Mucosa of gallbladder (tissue), 1 donor: ENCODE results near the gene ANKRD18B. TPM values are rescaled to one million over a fixed set of nuclear protein-coding genes. Genes with fewer than 3 reads are reported as not detected.
"Not testable (repeated sequence)": the region's sequence is repeated elsewhere in the genome, so short reads cannot be mapped to it uniquely, and the experiment has no call there.

Experiments
- DNase-seq: peaks from one replicate; pipeline ENCODE4 v3.0.0-alpha.2; 2020; ENCODE audit warnings: low spot score
- total RNA-seq: library from RNA; stranded (reverse); gene quantifications from one replicate; pipeline ENCODE4 v1.2.1, GENCODE V29; 2021
- donor health status: DM: no; HTN: no; CAD: no.

The ANKRD18B gene
- 2.1 TPM for total RNA-seq

GRCh38 chr9:33523397-33524305 lies at the start of gene ANKRD18B:
ANKRD18B (plus strand) TSS chr9:33524251; CDS start chr9:33524490, 239 bp downstream.
- DNase-seq: peak; percentile 38

GRCh38 chr9:33475357-33475756 lies 48.7 kb upstream of the ANKRD18B start:
- DNase-seq: no peak

- DNase-seq: no peak
Observed at GRCh38 chr9:33476503-33476902, 47.5 kb upstream of the ANKRD18B start.

GRCh38 chr9:33480106-33480505 lies 43.9 kb upstream of the ANKRD18B start:
- no peak for DNase-seq

- DNase-seq: no peak
Observed at GRCh38 chr9:33480976-33481375, 43.1 kb upstream of the ANKRD18B start.

GRCh38 chr9:33485312-33485711 lies 38.7 kb upstream of the ANKRD18B start:
- not testable (repeated sequence) for DNase-seq

GRCh38 chr9:33489066-33489465 lies 35.0 kb upstream of the ANKRD18B start:
- DNase-seq: no peak

GRCh38 chr9:33493819-33494218 lies 30.2 kb upstream of the ANKRD18B start:
- DNase-seq: not testable (repeated sequence)

GRCh38 chr9:33498387-33498786 lies 25.7 kb upstream of the ANKRD18B start:
- no peak for DNase-seq

GRCh38 chr9:33506626-33507370 lies 17.3 kb upstream of the ANKRD18B start:
- DNase-seq: no peak

- DNase-seq: peak; percentile 24
Observed at GRCh38 chr9:33510262-33511183, 13.5 kb upstream of the ANKRD18B start.

GRCh38 chr9:33511184-33511517 lies 12.9 kb upstream of the ANKRD18B start:
- DNase-seq: not testable (repeated sequence)

- not testable (repeated sequence) for DNase-seq
Observed at GRCh38 chr9:33512535-33512934, 11.5 kb upstream of the ANKRD18B start.

GRCh38 chr9:33515342-33515995 lies 8.6 kb upstream of the ANKRD18B start:
- DNase-seq: not testable (repeated sequence)

- DNase-seq: not testable (repeated sequence)
Observed at GRCh38 chr9:33516397-33516796, 7.7 kb upstream of the ANKRD18B start.

- DNase-seq: peak; percentile 32
Observed at GRCh38 chr9:33517373-33517772, 6.7 kb upstream of the ANKRD18B start.

- not testable (repeated sequence) for DNase-seq
Observed at GRCh38 chr9:33517934-33518577, 6.0 kb upstream of the ANKRD18B start.

- DNase-seq: not testable (repeated sequence)
Observed at GRCh38 chr9:33521861-33522260, 2.2 kb upstream of the ANKRD18B start.

- DNase-seq: no peak
Observed at GRCh38 chr9:33524306-33524947, 376 bp downstream of the ANKRD18B start.

GRCh38 chr9:33528069-33528468 lies 4.0 kb downstream of the ANKRD18B start:
- DNase-seq: not testable (repeated sequence)
